H9 (cell line): ENCODE results near the gene RPS14. TPM values are rescaled to one million over a fixed set of nuclear protein-coding genes. Genes with fewer than 3 reads are reported as not detected.
A peak's percentile ranks its signal among the peaks of the same experiment; 100 is the strongest.

Experiments
- DNase-seq: peaks from one replicate; pipeline ENCODE4 v3.0.0-alpha.2; 2017
- H2AFZ ChIP-seq: one replicate; pipeline ENCODE4 v1.6.1; 2013; ENCODE audit warnings: mild to moderate bottlenecking, low read length, control low read depth, moderate library complexity
- H2AK5ac ChIP-seq: 2 replicates; pipeline ENCODE4 v1.6.1; 2013; ENCODE audit warnings: low read length, control low read depth, mixed read lengths; ENCODE audit not compliant: insufficient read length
- H2BK120ac ChIP-seq: one replicate; pipeline ENCODE4 v1.6.1; 2013; ENCODE audit warnings: low read depth, mild to moderate bottlenecking, low read length, control low read depth, inconsistent platforms; ENCODE audit not compliant: poor library complexity, severe bottlenecking
- H2BK12ac ChIP-seq: 2 replicates; pipeline ENCODE4 v1.6.1; 2013; ENCODE audit warnings: low read length, control low read depth, mixed read lengths, low read depth; ENCODE audit not compliant: insufficient read length
- H2BK15ac ChIP-seq: 2 replicates; pipeline ENCODE4 v1.6.1; 2013; ENCODE audit warnings: low read depth, low read length, control low read depth
- H2BK20ac ChIP-seq: one replicate; pipeline ENCODE4 v1.6.1; 2013; ENCODE audit warnings: low read depth, mild to moderate bottlenecking, low read length, control low read depth, inconsistent platforms; ENCODE audit not compliant: poor library complexity, severe bottlenecking
- H2BK5ac ChIP-seq: 2 replicates; pipeline ENCODE4 v1.6.1; 2013; ENCODE audit warnings: low read length, control low read depth, mixed read lengths; ENCODE audit not compliant: insufficient read length
- H3K14ac ChIP-seq: 2 replicates; pipeline ENCODE4 v1.6.1; 2013; ENCODE audit warnings: low read length, control low read depth; ENCODE audit not compliant: insufficient read depth
- H3K18ac ChIP-seq: 2 replicates; pipeline ENCODE4 v1.6.1; 2013; ENCODE audit warnings: low read depth, mild to moderate bottlenecking, mixed read lengths, low read length, control low read depth; ENCODE audit not compliant: insufficient read length
- H3K23ac ChIP-seq: 2 replicates; pipeline ENCODE4 v1.6.1; 2013; ENCODE audit warnings: low read length, control low read depth, mixed read lengths, low read depth; ENCODE audit not compliant: insufficient read length
- H3K23me2 ChIP-seq: 2 replicates; pipeline ENCODE4 v1.6.1; 2013; ENCODE audit warnings: low read depth, mild to moderate bottlenecking, mixed read lengths, low read length, control low read depth; ENCODE audit not compliant: insufficient read length, poor library complexity, severe bottlenecking
- H3K27ac ChIP-seq: 2 replicates; pipeline ENCODE4 v1.5.1; 2013; ENCODE audit warnings: low read length, control low read depth, mixed read lengths, low read depth; ENCODE audit not compliant: insufficient read length
- H3K27me3 ChIP-seq: 2 replicates; pipeline ENCODE4 v1.6.1; 2013; ENCODE audit warnings: low read length, control low read depth, inconsistent platforms; ENCODE audit not compliant: insufficient read depth
- H3K4ac ChIP-seq: 2 replicates; pipeline ENCODE4 v1.6.1; 2013; ENCODE audit warnings: low read depth, mild to moderate bottlenecking, control low read depth, inconsistent platforms, low read length, moderate library complexity
- H3K4me1 ChIP-seq: 2 replicates; pipeline ENCODE4 v1.6.1; 2013; ENCODE audit warnings: low read length, control low read depth, inconsistent platforms; ENCODE audit not compliant: insufficient read depth
- H3K4me2 ChIP-seq: 2 replicates; pipeline ENCODE4 v1.6.1; 2013; ENCODE audit warnings: low read length, control low read depth, mixed read lengths; ENCODE audit not compliant: insufficient read length, insufficient read depth
- H3K56ac ChIP-seq: 2 replicates; pipeline ENCODE4 v1.6.1; 2013; ENCODE audit warnings: low read depth, mild to moderate bottlenecking, mixed read lengths, low read length, control low read depth; ENCODE audit not compliant: insufficient read length
- H3K79me1 ChIP-seq: 2 replicates; pipeline ENCODE4 v1.6.1; 2013; ENCODE audit warnings: low read depth, mild to moderate bottlenecking, moderate library complexity, low read length, control low read depth, inconsistent platforms; ENCODE audit not compliant: insufficient read depth, poor library complexity, severe bottlenecking
- H3K79me2 ChIP-seq: 2 replicates; pipeline ENCODE4 v1.6.1; 2013; ENCODE audit warnings: low read length, control low read depth, inconsistent platforms; ENCODE audit not compliant: insufficient read depth
- H3K9ac ChIP-seq: 2 replicates; pipeline ENCODE4 v1.6.1; 2013; ENCODE audit warnings: low read length, control low read depth, mixed read lengths; ENCODE audit not compliant: insufficient read length; ENCODE audit errors: extremely low read depth
- H3K9me3 ChIP-seq: one replicate; pipeline ENCODE4 v1.6.1; 2013; ENCODE audit warnings: low read depth, low read length, inconsistent platforms; ENCODE audit not compliant: control insufficient read depth
- H3T11ph ChIP-seq: one replicate; pipeline ENCODE4 v1.6.1; 2013; ENCODE audit warnings: mild to moderate bottlenecking, low read length, control low read depth, inconsistent platforms
- H4K20me1 ChIP-seq: one replicate; pipeline ENCODE4 v1.6.1; 2013; ENCODE audit not compliant: control insufficient read depth, insufficient read length, insufficient read depth
- H4K5ac ChIP-seq: 2 replicates; pipeline ENCODE4 v1.6.1; 2013; ENCODE audit warnings: low read depth, mild to moderate bottlenecking, mixed read lengths, low read length, control low read depth; ENCODE audit not compliant: insufficient read length
- H4K8ac ChIP-seq: replicated peaks from 2 replicates; pipeline ENCODE4 v1.6.1; 2013; ENCODE audit warnings: low read length, control low read depth, mixed read lengths, low read depth; ENCODE audit not compliant: insufficient read length
- H4K91ac ChIP-seq: 2 replicates; pipeline ENCODE4 v1.6.1; 2013; ENCODE audit warnings: low read depth, mild to moderate bottlenecking, moderate library complexity, mixed read lengths, low read length, control low read depth; ENCODE audit not compliant: insufficient read length
- H3K27ac Mint-ChIP-seq, 3 experiments: 2 replicates in 2 of 3; 3 replicates in 1 of 3; pipeline ENCODE4 v1.8.0; 2020 to 2021; ENCODE audit warnings: mixed read lengths in 3 of 3, mild to moderate bottlenecking in 1 of 3, moderate library complexity in 1 of 3
- H3K27me3 Mint-ChIP-seq: 2 replicates; pipeline ENCODE4 v1.8.0; 2021; ENCODE audit warnings: low read depth, mild to moderate bottlenecking, moderate library complexity, mixed read lengths
- H3K36me3 Mint-ChIP-seq, 3 experiments: 2 replicates in 2 of 3; 3 replicates in 1 of 3; pipeline ENCODE4 v1.8.0; 2020 to 2021; ENCODE audit warnings: low read depth in 3 of 3, mixed read lengths in 3 of 3; ENCODE audit not compliant: insufficient read depth in 1 of 3
- H3K4me1 Mint-ChIP-seq, 2 experiments: 2 replicates each; pipeline ENCODE4 v1.8.0; 2020; ENCODE audit warnings: mixed read lengths in 2 of 2
- H3K4me3 Mint-ChIP-seq, 2 experiments: 2 replicates in 1 of 2; 3 replicates in 1 of 2; pipeline ENCODE4 v1.8.0; 2020 to 2021; ENCODE audit warnings: mild to moderate bottlenecking in 2 of 2, mixed read lengths in 2 of 2, moderate library complexity in 1 of 2
- H3K9me3 Mint-ChIP-seq, 2 experiments: 2 replicates in 1 of 2; 3 replicates in 1 of 2; pipeline ENCODE4 v1.8.0; 2020; ENCODE audit warnings: mild to moderate bottlenecking in 2 of 2, mixed read lengths in 2 of 2, moderate library complexity in 1 of 2
- WGBS: extraction: QIAGEN DNeasy Blood & Tissue Kit; methylation state at CpG from one replicate; pipeline ENCODE4 v1.1.7; 2013; ENCODE audit warnings: missing lambda C conversion rate, low lambda C conversion rate, mixed read lengths; ENCODE audit not compliant: insufficient read length; ENCODE audit errors: extremely low coverage; 5-methylcytosine and 5-hydroxymethylcytosine counted together
- total RNA-seq: library from RNA; stranded (reverse); gene quantifications from 2 replicates; pipeline ENCODE4 v1.2.1, GENCODE V29; 2021
- TF ChIP-seq, protein P1 (sequence below): fragments of 200-600 bp; sonication (generic); conservative IDR thresholded peaks from 3 replicates; pipeline ENCODE4 v1.8.0; 2021; ENCODE audit warnings: antibody characterized with exemption, mild to moderate bottlenecking

Gene RPS14
- total RNA-seq, 1 experiment from 2014 or later = 2,533 TPM

DNA sequence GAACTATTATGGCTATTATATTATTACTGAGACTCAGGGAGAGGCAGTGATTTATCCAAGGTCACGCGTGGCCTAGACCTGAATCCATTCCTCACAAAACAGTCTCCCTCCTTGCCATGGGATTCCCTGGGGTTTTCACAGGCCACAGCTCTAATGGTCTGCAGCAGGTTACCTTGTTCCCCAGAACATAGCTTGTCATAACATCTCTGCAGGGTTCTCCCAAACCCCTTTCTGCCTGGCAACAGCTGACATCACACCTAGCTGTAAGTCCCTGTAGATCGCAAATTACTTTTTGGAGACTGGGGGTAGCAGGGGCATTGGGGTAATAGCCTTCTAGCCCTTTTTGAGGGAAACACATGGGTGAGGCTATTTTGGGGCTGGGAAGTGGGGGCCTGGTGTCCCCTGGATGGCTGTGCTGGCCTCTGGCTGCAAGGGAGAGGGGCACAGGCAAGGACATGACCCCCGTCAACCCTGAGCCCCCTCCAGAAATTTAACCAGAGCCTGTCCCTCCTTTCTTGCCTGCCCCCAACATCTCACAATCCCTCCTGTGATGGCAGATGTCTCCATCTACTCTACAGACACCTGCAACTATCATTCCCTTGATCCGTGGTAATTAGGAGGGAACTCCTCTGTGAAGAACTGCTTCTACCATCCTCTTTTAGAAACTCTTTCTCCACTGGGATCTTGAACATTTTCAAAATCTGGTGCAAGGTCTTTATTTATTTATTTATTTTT is 38.1 kb downstream of the RPS14 start:
- Histone ChIP-seq H3K23ac (no peak overlapping the region), H2BK12ac (no peak overlapping the region), H2AFZ (no peak overlapping the region), H4K20me1 (no peaks in the 10 kb centered on the region), H2AK5ac (no peak overlapping the region), H4K8ac (no peak overlapping the region), H3K27me3 (no peaks in the 10 kb centered on the region), H3K27ac (no peak overlapping the region), H4K5ac (no peak overlapping the region), H3K18ac (no peak overlapping the region), H2BK15ac (no peak overlapping the region), H3K9me3 (no peaks in the 10 kb centered on the region), H3T11ph (no peak overlapping the region), H3K79me1 (no peaks in the 10 kb centered on the region), H2BK20ac (no peak overlapping the region), H3K9ac (no peak overlapping the region), H3K14ac (no peak overlapping the region), H4K91ac (no peak overlapping the region), H3K79me2 (no peaks in the 10 kb centered on the region), H3K4me1 (peaks cover 4% of the 10 kb centered on the region; the same call in 1 of the 2 replicates), H3K56ac (no peak overlapping the region), H3K4ac (no peak overlapping the region), H2BK5ac (no peak overlapping the region), H2BK120ac (no peak overlapping the region), H3K23me2 (no peaks in the 10 kb centered on the region), H3K4me2 (no peak overlapping the region)
- no peaks in the 10 kb centered on the region; a peak in 1 of 5 replicates for H3K9me3 Mint-ChIP-seq
- no peak for DNase-seq
- H3K4me1 Mint-ChIP-seq = peaks cover 40 to 49% of the 10 kb centered on the region in 2 experiments
- H3K4me3 Mint-ChIP-seq = no peak overlapping the region
- TF ChIP-seq, protein P1, sequence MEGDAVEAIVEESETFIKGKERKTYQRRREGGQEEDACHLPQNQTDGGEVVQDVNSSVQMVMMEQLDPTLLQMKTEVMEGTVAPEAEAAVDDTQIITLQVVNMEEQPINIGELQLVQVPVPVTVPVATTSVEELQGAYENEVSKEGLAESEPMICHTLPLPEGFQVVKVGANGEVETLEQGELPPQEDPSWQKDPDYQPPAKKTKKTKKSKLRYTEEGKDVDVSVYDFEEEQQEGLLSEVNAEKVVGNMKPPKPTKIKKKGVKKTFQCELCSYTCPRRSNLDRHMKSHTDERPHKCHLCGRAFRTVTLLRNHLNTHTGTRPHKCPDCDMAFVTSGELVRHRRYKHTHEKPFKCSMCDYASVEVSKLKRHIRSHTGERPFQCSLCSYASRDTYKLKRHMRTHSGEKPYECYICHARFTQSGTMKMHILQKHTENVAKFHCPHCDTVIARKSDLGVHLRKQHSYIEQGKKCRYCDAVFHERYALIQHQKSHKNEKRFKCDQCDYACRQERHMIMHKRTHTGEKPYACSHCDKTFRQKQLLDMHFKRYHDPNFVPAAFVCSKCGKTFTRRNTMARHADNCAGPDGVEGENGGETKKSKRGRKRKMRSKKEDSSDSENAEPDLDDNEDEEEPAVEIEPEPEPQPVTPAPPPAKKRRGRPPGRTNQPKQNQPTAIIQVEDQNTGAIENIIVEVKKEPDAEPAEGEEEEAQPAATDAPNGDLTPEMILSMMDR = no peak
- H3K36me3 Mint-ChIP-seq = no peaks in the 10 kb centered on the region; a peak in 1 of 7 replicates
- no CpG with 5 or more reads among the region's 5 CpGs for WGBS
- H3K27me3 Mint-ChIP-seq = no peaks in the 10 kb centered on the region; the same call in none of the 2 replicates
- peak overlapping the region in 2 of 3 experiments; percentile 61 to 70; a peak in 3 of 7 replicates for H3K27ac Mint-ChIP-seq
